ENCODE data around the gene FNDC3B. TPM values are rescaled to one million over a fixed set of nuclear protein-coding genes. Genes with fewer than 3 reads are reported as not detected.
A peak's percentile ranks its signal among the peaks of the same experiment; 100 is the strongest.

The FNDC3B gene
- polyA plus RNA-seq, 1 donor = 53.5 TPM

DNA sequence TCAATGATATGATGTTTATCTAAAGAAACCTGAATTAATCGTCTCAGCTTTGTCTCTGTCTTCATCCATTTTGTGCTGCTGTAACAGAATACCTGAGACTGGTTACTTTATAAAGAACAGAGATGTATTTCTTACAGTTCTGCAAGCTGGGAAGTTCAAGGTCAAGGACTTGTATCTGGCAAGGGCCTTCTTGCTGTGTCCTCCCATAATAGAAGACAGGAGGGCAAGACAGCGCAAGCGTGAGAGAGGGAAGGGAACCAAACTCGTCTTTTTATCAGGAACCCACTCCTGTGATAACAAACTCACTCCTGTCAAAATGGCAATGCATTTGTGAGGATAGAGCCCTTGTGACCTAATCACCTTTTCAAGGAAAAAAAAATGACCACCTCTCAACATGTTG is 277.4 kb downstream of the FNDC3B start:
- no peak for DNase-seq

GRCh38 chr3:172317481-172317880 is 278.1 kb downstream of the FNDC3B start:
- DNase-seq = no peak

DNA sequence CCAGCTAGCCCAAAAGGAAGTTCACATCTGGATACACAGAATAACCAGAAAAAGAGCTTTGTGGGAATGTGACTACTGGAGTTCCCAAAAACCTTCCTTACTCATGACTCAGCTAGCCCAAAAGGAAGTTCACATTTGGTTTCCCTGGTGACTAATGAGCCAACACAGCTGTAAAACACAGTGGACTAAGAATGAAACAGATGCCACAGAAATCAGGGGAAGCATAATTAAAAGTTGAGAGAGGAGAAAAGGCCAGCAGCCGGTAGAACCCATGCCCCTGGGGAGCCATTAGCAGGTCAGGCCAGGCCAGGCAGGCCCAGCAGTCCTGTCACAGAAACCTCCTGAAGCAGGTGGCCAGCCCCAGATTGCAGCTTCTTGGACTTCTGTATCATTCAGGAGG is 278.6 kb downstream of the FNDC3B start:
- DNase-seq = peak; percentile 78

- DNase-seq = peak; percentile 61
Observed at GRCh38 chr3:172319595-172319994, 280.2 kb downstream of the FNDC3B start.

GRCh38 chr3:172320468-172320867 is 281.1 kb downstream of the FNDC3B start:
- no peak for DNase-seq

DNA sequence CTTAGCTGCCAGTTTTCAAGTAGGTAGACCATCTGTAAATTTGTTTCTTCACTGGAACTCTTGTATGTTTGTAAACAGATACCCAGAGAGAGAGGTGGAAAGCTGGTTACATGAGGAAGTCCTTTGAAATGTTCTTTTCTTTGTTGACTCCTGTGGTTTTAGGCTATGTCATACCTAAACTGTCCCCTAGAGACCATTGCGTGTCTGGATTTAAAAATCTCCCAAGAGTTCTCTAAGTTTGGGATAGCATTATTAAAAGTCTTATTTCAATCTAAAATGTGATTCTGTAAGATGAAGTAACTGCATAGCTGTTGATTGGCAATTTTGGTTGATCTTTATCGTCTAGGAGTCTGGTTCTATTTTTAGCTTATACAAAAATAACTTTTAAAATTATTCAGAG is 281.7 kb downstream of the FNDC3B start:
- DNase-seq = no peak

GRCh38 chr3:172323894-172324610 is 284.7 kb downstream of the FNDC3B start:
- no peak for DNase-seq

DNA sequence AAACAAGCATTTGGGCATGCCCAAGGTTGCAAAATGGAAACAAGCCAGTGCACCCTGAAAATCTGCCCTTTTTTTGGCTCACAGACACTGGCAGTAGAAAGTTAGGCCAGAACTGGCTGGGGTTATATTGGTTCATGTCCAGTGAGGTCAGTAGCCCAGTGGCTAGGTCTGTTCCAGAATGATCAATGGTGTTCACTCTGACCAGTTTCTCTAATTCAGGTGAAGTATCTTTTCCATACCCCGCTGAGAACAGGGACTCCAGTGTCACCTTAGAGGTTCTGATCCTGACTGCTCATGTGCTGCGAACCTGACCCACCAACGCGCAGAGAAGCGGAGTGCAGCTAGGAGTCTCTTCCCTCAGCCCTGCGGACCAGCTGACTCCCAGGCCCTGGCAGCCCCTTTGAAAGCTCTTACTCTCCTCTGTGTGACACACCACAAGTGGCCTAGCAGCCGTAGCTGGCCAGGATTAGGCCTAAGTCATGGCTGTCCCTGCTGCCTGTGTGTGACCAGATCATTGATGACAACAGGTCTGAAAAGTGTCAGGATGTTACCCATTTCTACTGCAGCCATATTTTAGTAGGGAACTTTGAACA is 285.3 kb downstream of the FNDC3B start:
- DNase-seq = no peak

- DNase-seq = no peak
Observed at GRCh38 chr3:172325461-172325860, 286.1 kb downstream of the FNDC3B start.

DNA sequence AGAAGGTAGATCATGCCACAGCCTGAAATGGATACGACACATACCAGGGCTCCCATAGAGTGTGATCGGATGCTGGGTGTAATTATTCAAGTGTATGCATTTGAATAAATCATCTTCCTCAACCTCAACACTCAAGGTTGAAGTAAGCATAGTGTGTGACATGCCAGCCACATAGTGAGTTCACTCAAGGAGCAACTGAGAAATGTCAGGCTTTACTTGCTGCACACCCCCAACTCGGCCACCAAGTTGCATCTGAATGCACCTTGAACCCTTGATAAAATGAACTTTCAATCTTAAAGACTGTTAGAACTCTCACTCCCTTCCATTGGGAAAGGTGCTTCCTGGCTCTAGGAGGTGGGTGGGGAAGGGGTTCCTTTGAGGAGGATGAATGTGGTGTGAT is 287.6 kb downstream of the FNDC3B start:
- DNase-seq = no peak

- DNase-seq = no peak
Observed at GRCh38 chr3:172328282-172328681, 288.9 kb downstream of the FNDC3B start.

DNA sequence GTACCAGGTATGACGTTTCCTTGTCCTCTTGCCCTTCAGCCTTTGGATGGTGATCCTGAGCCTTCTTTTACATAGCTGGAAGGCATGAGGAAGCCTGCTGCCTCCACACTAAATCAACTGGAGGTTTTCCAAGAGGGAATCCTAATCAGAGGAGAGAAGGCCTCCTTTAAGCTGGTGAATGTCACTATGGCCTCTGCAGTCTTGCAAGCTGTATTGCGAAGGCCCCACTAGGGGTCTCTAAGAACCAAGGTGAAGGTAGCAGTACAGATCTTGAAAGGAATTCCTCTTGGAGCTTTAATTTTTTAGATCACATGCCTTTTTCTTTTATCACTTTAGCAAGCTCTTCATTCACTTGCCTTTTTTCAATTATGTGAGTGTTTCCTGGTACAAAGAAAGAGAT is 289.7 kb downstream of the FNDC3B start:
- no peak for DNase-seq

DNA sequence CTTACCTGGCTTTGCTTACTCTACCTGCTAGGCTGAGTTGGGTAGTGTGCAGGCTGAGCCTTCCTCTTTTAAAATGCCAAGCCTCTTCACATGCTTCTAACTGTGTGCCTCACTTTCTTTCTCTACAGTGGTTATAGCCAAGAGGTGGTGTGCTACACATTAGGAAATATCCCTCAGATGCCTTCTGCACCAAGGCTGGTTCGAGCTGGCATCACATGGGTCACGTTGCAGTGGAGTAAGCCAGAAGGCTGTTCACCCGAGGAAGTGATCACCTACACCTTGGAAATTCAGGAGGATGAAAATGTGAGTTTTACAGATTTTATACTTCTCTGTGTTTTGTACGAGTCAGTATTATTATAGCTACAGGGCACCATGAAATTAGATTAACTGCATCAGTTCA is 291.0 kb downstream of the FNDC3B start:
- DNase-seq = no peak

GRCh38 chr3:172332256-172333041 is 293.1 kb downstream of the FNDC3B start:
- DNase-seq = peak; percentile 76

- no peak for DNase-seq
Observed at GRCh38 chr3:172333042-172333377, 293.6 kb downstream of the FNDC3B start.

- DNase-seq = no peak
Observed at GRCh38 chr3:172333692-172334457, 294.5 kb downstream of the FNDC3B start.

GRCh38 chr3:172334671-172335207 is 295.4 kb downstream of the FNDC3B start:
- DNase-seq = no peak

GRCh38 chr3:172339892-172340291 is 300.5 kb downstream of the FNDC3B start:
- DNase-seq = no peak

DNA sequence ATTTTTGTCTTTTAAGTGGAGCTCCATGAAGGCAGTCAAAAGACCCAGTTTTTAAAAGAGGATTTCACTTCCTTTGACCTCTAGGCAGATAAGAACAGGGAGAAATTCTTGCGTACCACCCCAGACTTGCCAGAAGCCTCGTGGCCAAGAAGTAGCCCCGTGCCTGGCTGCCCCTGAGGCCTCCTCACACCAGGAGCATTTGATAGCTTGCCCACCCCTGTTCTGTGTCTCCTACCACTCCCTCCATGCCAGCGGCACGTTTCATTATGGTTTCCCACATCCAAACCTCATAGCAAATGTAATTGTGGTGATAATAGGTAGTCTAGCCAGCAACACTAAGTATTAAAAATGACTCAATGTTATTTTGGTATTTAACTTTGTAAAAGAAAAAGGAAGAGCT is 301.2 kb downstream of the FNDC3B start:
- DNase-seq = no peak

DNA sequence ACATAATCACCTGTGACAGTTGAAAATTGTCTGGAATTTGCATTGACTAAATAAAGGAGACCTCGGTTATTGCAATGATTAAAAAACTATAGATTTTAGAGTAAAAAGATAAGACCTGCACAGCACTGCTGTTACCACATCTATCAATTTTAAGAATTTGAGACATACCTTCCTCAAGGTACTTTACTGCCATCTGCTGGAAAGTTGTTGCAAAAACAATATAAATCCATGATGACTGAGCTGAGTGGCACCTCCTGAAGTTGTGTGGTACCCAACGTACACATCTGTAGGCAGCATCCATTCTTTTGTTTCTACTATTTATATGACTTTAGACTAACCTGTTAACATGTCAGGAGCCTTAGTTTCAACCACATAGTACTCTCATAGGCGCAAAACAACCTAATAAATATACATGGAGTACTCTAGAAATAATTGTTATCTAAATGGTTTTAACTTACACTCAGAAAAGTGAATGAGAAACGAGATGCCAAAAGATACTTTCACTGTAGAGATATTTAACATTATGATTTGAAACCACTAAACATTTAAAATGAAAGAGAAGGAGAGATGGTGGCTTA is 302.2 kb downstream of the FNDC3B start:
- DNase-seq = peak; percentile 51

- no peak for DNase-seq
Observed at GRCh38 chr3:172342097-172342659, 302.8 kb downstream of the FNDC3B start.

- DNase-seq = no peak
Observed at GRCh38 chr3:172343117-172343516, 303.7 kb downstream of the FNDC3B start.

All from hindlimb muscle (tissue), 1 donor.